Measurements from ENCODE around the gene KRTAP13-2. TPM values are rescaled to one million over a fixed set of nuclear protein-coding genes. Genes with fewer than 3 reads are reported as not detected.

The KRTAP13-2 gene
- total RNA-seq, 1 donor from 2014 or later, result not detected

DNA sequence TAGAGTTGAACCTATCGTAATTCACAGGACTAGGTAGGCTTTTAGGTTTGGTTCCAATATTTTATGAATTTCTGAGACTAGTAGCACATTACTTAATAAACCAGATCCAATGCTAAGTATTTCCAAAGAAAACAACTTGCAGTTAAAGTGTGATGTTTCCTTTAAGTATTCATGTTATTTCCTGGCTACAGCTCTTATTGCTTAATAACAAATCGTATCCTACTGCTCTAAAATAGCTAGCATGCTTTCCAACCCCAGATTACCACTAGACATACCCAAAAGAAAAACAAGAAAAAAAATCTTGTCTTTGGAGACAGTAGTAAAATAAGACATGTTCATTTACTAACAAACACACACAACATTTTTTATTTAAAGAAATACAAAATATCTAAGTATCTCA lies 35.5 kb downstream of the KRTAP13-2 start:
- H3K36me3 ChIP-seq, result no peaks in the 10 kb centered on the region
- intact Hi-C loops (cut with DNase I), result no loop called here
- DNase-seq (no peak), ATAC-seq (no peak)
- no peaks in the 10 kb centered on the region for H3K27me3 ChIP-seq
- no peaks in the 10 kb centered on the region for H3K9me3 ChIP-seq
- TF ChIP-seq, protein P1, sequence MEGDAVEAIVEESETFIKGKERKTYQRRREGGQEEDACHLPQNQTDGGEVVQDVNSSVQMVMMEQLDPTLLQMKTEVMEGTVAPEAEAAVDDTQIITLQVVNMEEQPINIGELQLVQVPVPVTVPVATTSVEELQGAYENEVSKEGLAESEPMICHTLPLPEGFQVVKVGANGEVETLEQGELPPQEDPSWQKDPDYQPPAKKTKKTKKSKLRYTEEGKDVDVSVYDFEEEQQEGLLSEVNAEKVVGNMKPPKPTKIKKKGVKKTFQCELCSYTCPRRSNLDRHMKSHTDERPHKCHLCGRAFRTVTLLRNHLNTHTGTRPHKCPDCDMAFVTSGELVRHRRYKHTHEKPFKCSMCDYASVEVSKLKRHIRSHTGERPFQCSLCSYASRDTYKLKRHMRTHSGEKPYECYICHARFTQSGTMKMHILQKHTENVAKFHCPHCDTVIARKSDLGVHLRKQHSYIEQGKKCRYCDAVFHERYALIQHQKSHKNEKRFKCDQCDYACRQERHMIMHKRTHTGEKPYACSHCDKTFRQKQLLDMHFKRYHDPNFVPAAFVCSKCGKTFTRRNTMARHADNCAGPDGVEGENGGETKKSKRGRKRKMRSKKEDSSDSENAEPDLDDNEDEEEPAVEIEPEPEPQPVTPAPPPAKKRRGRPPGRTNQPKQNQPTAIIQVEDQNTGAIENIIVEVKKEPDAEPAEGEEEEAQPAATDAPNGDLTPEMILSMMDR (IDR thresholded peaks at IDR 0.05), result no peak
- H3K4me3 ChIP-seq, result no peak overlapping the region
- no peak overlapping the region for H3K27ac ChIP-seq
- H3K4me1 ChIP-seq, result no peaks in the 10 kb centered on the region

DNA sequence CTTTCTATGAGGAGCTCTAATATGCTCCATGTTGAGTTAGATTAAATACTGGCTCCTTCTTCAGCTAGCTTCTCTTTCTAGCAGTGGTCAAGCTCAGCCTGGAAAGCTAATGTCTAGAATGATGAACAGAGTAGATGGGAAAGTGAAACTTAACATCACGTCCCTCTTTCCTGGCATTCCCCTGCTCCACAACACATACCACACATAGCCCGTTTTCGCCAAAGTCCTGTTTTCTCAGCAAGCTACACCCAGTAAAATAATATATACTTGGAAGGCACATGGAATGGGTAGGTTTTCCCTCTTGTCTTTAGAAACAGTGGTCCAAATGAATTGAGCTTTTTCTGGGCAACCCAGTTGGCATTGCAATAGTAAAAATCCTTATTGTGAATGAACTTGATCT lies 38.3 kb downstream of the KRTAP13-2 start:
- no peaks in the 10 kb centered on the region for H3K4me1 ChIP-seq
- no peaks in the 10 kb centered on the region for H3K27me3 ChIP-seq
- TF ChIP-seq, protein P1 (IDR thresholded peaks at IDR 0.05), result no peak
- no peaks in the 10 kb centered on the region for H3K36me3 ChIP-seq
- intact Hi-C loops (cut with DNase I), result no loop called here
- H3K9me3 ChIP-seq, result no peaks in the 10 kb centered on the region
- H3K27ac ChIP-seq, result no peak overlapping the region
- ATAC-seq, result no peak
- no peak overlapping the region for H3K4me3 ChIP-seq
- DNase-seq, result no peak

DNA sequence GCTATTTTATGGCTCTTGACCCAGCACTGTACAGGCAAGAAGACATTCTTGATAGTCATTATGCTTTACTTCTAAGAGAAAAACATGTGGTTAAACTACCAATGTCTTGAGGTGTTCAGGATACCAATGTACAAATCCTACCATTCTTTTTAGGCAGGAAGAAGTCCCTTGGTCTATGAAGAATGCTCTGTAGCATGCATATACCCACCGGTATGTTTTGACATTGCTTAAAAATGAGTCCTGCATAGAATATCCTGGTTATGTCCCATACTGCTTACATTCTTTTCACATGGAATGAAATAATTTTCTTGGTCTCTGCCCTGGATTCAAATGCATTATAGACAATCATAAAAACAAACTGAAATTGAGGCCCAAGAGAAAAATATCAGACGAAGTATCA lies 39.4 kb downstream of the KRTAP13-2 start:
- no peak overlapping the region for H3K27ac ChIP-seq
- intact Hi-C loops (cut with DNase I), result no loop called here
- no peaks in the 10 kb centered on the region for H3K36me3 ChIP-seq
- no peaks in the 10 kb centered on the region for H3K27me3 ChIP-seq
- H3K4me1 ChIP-seq, result no peaks in the 10 kb centered on the region
- ATAC-seq, result no peak
- no peak overlapping the region for H3K4me3 ChIP-seq
- DNase-seq, result no peak
- no peaks in the 10 kb centered on the region for H3K9me3 ChIP-seq
- TF ChIP-seq, protein P1 (IDR thresholded peaks at IDR 0.05), result no peak

DNA sequence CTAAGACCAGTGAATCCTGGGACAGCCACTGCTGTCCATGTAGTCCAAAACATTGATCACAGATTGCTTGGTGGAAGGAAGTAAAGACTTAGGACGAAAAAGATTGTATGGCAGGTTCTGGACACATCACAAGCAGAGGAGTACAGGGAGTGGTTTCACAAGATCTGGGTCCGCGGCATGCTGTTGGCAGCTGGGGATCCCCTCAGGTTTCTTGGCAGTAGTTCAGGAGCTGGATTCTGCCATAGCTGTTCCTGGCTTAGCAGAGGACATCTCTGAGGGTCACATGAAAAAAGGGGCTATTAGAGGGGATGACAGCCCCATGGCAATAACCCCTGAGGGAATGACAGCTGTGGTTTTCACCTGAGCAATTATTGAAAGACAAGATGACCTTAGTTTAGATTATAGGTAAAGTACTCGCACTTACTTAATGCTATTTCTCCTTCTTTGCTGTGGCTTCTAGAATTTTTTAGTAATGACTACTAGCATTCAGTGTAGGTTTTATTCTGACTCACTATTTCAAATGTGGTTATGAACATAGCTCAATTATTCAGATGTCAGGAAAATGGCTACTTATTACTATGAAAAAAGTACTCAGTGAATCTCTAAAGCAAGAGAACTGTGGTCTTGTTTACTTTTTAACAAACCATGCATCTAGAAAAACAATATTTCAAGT lies 42.7 kb downstream of the KRTAP13-2 start:
- TF ChIP-seq, protein P1 (IDR thresholded peaks at IDR 0.05), result no peak
- no peak overlapping the region for H3K27ac ChIP-seq
- no peaks in the 10 kb centered on the region for H3K9me3 ChIP-seq
- ATAC-seq (no peak), DNase-seq (no peak)
- H3K36me3 ChIP-seq, result no peaks in the 10 kb centered on the region
- no peaks in the 10 kb centered on the region for H3K27me3 ChIP-seq
- no peak overlapping the region for H3K4me3 ChIP-seq
- intact Hi-C loops (cut with DNase I), result no loop called here
- no peaks in the 10 kb centered on the region for H3K4me1 ChIP-seq

DNA sequence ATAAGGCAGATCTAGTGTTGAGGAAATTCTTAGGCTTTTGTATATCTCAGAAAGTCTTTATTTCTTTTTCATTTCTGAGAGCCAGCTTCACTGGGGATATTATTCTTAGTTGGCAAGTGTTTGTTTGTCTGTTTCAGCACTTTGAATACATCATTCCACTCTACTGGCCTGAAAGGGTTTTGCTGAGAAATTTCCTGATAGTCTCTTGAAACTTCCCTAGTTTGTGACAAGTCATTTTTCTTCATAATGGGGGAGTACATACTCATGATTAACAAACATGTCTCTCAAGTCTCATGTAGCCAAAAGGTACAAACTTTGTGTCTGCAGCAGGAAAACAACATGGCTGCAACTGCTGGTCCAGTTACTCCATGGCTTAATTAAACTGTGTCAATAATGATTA lies 45.7 kb downstream of the KRTAP13-2 start:
- H3K9me3 ChIP-seq, result no peaks in the 10 kb centered on the region
- no peak for ATAC-seq

More for the DNA sequence above, 45.7 kb downstream of the KRTAP13-2 start:
- Histone ChIP-seq H3K27ac (no peak overlapping the region), H3K36me3 (no peaks in the 10 kb centered on the region), H3K27me3 (no peaks in the 10 kb centered on the region), H3K4me1 (no peaks in the 10 kb centered on the region), H3K4me3 (no peak overlapping the region)
- TF ChIP-seq, protein P1 (IDR thresholded peaks at IDR 0.05), result no peak
- no peak for DNase-seq
- intact Hi-C loops (cut with DNase I), result no loop called here

Small RNA genes lying within 50 kb of the gene (microRNA-seq; reads per million reads assigned to microRNA genes)
- not detected for gene MIR4327 (ENCODE audit: borderline microRNAs expressed)

Other genes starting within 250 kb of the KRTAP13-2 start
- gene CLDN17, start 205.5 kb downstream of the KRTAP13-2 start, total RNA-seq, result not detected
- not detected for gene CLDN8, start 156.2 kb downstream of the KRTAP13-2 start, total RNA-seq
- gene KRTAP24-1, start 89.3 kb downstream of the KRTAP13-2 start, total RNA-seq, result not detected
- not detected for gene KRTAP25-1, start 82.8 kb downstream of the KRTAP13-2 start, total RNA-seq
- not detected for gene KRTAP26-1, start 52.0 kb downstream of the KRTAP13-2 start, total RNA-seq
- gene KRTAP27-1, start 34.6 kb downstream of the KRTAP13-2 start, total RNA-seq, result not detected
- gene KRTAP23-1, start 23.7 kb downstream of the KRTAP13-2 start, total RNA-seq, result not detected
- gene KRTAP13-1, start 23.8 kb upstream of the KRTAP13-2 start, total RNA-seq, result not detected
- gene KRTAP13-3, start 53.7 kb upstream of the KRTAP13-2 start, total RNA-seq, result not detected
- not detected for gene KRTAP13-4, start 57.9 kb upstream of the KRTAP13-2 start, total RNA-seq
- gene KRTAP15-1, start 68.0 kb upstream of the KRTAP13-2 start, total RNA-seq, result not detected
- gene KRTAP19-1, start 108.1 kb upstream of the KRTAP13-2 start, total RNA-seq, result not detected
- gene KRTAP19-2, start 115.2 kb upstream of the KRTAP13-2 start, total RNA-seq, result not detected
- gene KRTAP19-3, start 119.7 kb upstream of the KRTAP13-2 start, total RNA-seq, result not detected
- gene KRTAP19-4, start 124.9 kb upstream of the KRTAP13-2 start, total RNA-seq, result not detected
- gene KRTAP19-5, start 129.9 kb upstream of the KRTAP13-2 start, total RNA-seq, result not detected
- gene KRTAP19-6, start 169.6 kb upstream of the KRTAP13-2 start, total RNA-seq, result not detected
- gene KRTAP19-7, start 189.0 kb upstream of the KRTAP13-2 start, total RNA-seq, result not detected
- not detected for gene KRTAP22-2, start 218.1 kb upstream of the KRTAP13-2 start, total RNA-seq
- not detected for gene KRTAP6-3, start 220.2 kb upstream of the KRTAP13-2 start, total RNA-seq
- gene KRTAP6-2, start 226.6 kb upstream of the KRTAP13-2 start, total RNA-seq, result not detected
- not detected for gene KRTAP22-1, start 228.8 kb upstream of the KRTAP13-2 start, total RNA-seq
- not detected for gene KRTAP6-1, start 241.7 kb upstream of the KRTAP13-2 start, total RNA-seq
- not detected for gene KRTAP20-1, start 244.2 kb upstream of the KRTAP13-2 start, total RNA-seq
- not detected for gene KRTAP20-4, start 248.4 kb upstream of the KRTAP13-2 start, total RNA-seq

Data from upper lobe of right lung (tissue), 1 donor.